Measurements from ENCODE around the gene CYP11A1. TPM values are rescaled to one million over a fixed set of nuclear protein-coding genes. Genes with fewer than 3 reads are reported as not detected.

CYP11A1 gene
- 1 to 10 TPM in 1 of 2 donors, under 1 TPM in 1; 0.29 to 1.8 TPM for total RNA-seq
- long read RNA-seq, partial matches to known transcripts, result 0 of 1 reads
- long read RNA-seq, other reads (novel, unspliced or antisense), result 1 of 1 reads

DNA sequence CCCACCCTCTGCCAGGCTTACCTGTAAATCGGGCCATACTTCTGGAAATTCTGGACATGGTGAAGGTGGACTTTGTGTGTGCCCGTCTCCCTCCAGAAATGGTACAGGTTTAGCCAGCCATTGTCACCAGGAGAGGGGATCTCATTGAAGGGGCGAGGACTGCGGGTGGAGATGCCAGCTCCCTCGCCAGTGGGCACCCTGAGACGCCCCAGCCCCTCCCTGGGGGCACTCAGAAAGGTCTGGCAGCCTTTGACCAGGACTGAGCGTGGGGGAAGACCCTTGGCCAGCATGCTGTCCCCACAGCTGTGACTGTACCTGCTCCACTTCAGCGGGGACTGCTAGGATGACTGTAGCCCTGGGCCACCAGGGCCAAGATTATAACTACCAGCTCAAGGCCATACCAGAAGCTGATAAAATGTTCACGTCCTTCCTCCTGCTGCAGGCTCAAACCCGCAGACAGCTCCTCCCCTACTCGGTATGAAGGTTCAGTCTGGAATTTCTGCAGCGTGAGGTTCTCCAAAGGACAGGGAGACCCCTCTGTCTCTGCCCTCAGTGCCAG is at the start of gene CYP11A1:
Gene CYP11A1 (minus strand): TSS at position 351 of the 559 bp plus-strand sequence. CDS start 61 bp downstream, at position 290.
- DNase-seq (no peak), ATAC-seq (no peak)
- intact Hi-C loops (cut with DNase I), result no loop called here

GRCh38 chr15:74417225-74417624 is 49.8 kb upstream of the CYP11A1 start:
- intact Hi-C loops (cut with DNase I), result no loop called here
- ATAC-seq (no peak), DNase-seq (no peak)

DNA sequence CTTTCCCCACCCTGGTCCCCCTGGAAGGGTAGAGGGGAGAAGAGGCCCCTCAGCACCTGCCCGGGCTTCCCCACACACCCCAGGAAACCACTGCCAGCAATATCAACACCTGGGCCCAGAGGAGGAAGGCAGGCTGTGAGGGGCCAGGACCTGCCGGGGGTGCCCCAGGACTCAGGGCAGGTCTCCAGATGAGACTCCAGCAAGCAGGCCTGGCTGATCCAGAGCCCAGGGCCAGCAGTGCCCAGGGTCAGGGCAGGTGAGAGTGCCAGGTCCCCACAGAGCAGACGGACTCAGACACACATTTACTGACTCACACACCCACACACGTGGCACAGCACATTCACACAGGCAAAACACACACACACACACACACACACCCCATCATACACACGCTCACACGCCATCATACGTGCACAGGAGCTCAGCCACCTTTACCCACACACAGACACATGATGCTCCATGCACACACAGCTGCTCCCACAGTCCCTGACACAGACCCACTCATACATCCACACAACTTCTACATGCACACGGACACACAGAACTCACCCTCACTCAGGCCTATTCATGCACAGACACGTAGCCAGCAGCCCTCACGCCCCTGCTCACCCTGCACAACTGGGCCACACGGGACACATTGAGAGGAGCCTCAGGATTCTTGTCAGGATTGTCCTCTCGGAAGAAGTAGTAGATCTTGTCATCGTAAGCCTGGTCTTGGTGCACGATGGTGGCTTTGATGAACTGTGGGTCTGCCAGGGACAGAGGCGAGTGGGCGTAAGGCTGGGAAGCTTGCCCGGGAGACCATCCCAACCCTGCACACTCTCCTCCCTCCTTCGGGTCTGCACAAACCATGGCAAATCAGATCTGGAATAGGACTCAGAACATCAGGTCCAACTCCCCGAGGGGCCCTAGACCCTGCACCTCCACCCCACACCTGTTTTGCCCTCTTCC is 48.8 kb upstream of the CYP11A1 start:
- DNase-seq (no peak), ATAC-seq (no peak)
- intact Hi-C loops (cut with DNase I), result no loop called here

- intact Hi-C loops (cut with DNase I), result no loop called here
- ATAC-seq (no peak), DNase-seq (no peak)
Observed at GRCh38 chr15:74414603-74415338, 47.3 kb upstream of the CYP11A1 start.

GRCh38 chr15:74414081-74414580 is 46.7 kb upstream of the CYP11A1 start:
- intact Hi-C loops (cut with DNase I), result no loop called here
- DNase-seq (no peak), ATAC-seq (no peak)

- ATAC-seq, result no peak
- no peak for DNase-seq
- intact Hi-C loops (cut with DNase I), result no loop called here
Observed at GRCh38 chr15:74413350-74414080, 46.1 kb upstream of the CYP11A1 start.

DNA sequence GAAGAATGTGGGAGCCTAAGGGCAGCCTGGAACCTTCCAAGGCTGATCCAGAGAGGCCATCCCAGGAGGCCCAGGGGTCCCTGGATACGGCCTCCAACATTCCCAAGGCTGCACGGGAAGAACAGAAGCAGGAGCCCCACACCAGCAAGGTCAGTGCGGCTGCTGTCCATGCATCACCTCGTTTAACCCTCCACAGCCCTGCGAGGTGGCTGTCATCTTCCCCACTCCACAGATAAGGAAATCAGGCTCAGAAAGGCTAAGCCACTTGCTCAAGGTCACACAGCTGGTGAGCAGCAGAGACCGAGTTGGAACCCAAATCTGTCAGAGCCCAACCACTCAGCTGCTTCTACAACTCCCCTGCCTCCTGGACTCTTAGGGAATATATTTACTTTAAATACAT is 44.7 kb upstream of the CYP11A1 start:
- ATAC-seq (no peak), DNase-seq (no peak)
- intact Hi-C loops (cut with DNase I), result no loop called here

DNA sequence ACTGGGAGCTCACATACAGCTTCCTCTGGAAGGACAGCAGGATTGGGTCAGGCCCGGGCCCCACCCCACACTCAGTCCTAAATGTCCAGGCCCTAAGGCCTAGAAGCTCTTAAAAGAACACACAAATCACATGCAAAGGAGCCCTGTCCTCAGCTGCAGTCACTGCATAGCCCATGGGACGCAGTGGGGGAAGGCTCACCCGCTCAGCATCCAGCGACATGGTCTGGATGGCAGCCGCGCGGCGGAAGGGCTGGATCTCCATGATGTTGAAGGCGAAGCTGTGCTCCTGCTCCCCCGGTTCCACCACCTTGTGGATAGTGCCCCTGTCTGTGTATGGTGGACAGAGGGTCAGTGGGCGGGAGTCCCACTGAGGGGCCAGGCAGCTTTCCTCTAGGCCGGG is 44.2 kb upstream of the CYP11A1 start:
- DNase-seq, result no peak

DNA sequence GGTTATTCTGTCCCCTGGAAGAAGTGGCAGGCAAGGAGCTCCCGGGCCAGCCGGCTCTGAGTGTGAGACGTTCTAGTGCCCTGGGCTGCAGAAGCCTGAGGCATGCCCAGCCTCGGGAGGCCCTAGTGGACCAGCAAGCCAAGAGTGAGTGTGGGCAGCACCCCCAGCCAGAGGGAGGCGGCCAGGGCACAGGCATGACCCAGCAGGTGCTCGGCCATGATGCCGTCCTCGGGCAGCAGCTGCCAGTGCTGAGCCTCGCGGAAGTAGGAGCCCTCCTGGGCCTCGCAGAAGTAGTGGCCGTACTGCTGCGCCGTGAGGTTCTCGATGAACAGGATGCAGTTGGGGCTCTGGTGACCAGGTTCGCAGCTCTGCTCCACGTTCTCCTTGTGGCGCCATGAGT is 43.1 kb upstream of the CYP11A1 start:
- no peak for DNase-seq
- intact Hi-C loops (cut with DNase I), result no loop called here
- ATAC-seq, result no peak

More for the DNA sequence above, 44.2 kb upstream of the CYP11A1 start:
- intact Hi-C loops (cut with DNase I), result no loop called here
- ATAC-seq, result no peak

GRCh38 chr15:74409225-74409624 is 41.8 kb upstream of the CYP11A1 start:
- intact Hi-C loops (cut with DNase I), result no loop called here
- no peak for ATAC-seq

DNA sequence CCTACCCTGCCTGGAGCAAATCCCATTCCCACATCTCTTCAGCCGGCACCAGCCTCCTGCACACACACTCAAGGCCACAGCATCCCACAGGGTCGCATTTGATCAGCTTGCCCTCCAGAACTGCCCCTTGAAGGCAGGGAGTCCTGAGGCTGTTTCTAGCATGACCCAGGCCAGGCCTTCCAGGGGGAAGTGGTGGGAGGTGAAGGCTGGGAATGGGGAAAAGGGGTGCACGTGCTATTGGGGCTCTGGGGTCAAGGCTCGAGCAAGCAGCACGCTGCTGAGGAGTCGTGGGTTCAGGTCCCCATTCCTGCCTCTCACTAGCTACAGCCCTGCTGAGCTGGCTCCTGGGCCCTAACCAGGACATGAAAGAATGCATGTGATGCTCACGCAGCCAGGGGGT is 41.4 kb upstream of the CYP11A1 start:
- no peak for ATAC-seq
- no peak for DNase-seq
- intact Hi-C loops (cut with DNase I), result no loop called here

More at GRCh38 chr15:74409225-74409624, 41.8 kb upstream of the CYP11A1 start:
- DNase-seq, result no peak

DNA sequence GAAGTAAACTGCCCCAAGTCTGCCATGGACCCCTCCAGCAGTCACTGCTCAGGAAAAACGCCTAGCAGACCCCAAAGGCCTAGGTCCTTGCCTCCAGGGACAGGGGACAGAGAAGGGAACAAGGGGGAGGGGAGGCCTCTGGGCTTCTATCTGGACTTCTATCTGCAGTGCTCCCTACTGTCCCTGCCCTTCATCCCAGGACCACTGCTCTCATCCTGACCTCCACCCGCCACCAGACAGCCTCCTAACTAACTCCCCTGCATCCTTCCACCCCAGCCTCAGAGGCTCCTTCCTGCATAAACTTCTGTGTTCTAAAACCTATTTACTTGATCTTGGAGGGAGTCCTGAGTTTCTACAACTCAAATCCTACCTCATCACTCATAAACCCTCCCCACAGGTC is 40.9 kb upstream of the CYP11A1 start:
- intact Hi-C loops (cut with DNase I), result no loop called here
- ATAC-seq, result no peak
- DNase-seq, result no peak

DNA sequence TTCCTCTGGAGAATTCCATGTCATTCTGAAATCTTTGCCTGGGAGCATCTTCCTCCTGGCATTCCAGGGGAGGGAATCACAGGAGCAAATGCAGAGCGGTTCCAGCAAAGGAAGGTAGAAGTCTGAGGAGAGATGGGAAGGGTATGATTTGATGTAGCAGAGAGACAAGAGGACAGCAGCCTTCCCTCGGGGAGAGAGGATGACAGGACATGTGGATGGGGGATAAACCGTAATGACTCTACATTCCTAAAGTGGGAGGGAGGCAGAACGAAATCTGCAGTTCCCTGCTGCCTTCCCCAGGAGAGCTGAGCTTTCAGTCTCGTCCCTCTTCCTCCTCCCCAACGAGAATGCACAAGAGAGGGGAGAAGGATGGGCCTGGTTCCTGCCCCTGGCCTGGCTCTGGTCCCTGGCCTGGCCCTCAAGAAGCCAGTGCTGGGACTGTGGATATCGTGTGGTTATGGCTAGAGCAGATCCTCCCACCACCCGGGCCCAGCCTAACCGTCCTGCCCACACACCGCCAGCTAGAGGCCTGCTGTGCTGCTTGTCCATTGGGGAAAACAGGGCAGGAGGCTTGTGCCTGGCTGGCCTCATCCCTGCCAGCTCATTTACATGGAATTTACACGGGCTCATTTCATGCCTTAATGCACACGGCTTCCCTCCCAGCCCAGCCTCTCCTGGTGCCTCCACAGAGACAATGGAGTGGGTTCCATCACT is 39.7 kb upstream of the CYP11A1 start:
- intact Hi-C loops (cut with DNase I), result no loop called here
- ATAC-seq (peak in 1 of 2 donors; percentile 86), DNase-seq (no peak)

GRCh38 chr15:74406517-74406916 is 39.1 kb upstream of the CYP11A1 start:
- DNase-seq, result no peak
- no peak for ATAC-seq
- intact Hi-C loops (cut with DNase I), result no loop called here

GRCh38 chr15:74405823-74406222 is 38.4 kb upstream of the CYP11A1 start:
- ATAC-seq (no peak), DNase-seq (no peak)
- intact Hi-C loops (cut with DNase I), result no loop called here

DNA sequence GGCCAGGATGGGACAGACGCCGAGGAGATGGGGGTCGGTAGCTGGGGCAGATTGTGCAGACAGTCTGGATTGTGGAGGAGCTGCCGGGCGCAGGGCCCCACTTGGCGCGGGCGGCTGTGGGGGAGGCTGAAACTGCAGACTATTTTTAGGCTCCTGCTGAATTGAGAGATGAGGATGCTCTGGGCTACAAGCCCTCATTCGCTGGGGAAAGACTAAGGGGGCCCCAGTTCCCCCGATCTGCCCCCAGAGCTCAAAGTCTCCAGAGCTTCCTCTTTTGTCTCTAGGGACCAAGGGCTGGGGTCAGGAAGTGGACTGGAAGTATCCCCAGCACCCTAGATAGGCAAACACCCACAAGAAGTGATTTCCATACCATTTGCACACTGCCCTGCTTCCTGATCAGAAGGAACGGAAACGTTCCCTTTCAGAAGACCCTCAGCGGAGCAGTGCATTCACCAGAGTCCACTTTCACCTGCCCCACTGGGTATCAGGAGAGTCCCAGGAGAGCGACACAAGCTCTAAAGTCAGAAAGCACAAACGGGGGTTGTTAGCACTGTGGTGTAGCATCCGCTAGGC is 36.6 kb upstream of the CYP11A1 start:
- ATAC-seq, result peak in 1 of 2 donors; percentile 73
- intact Hi-C loops (cut with DNase I), result no loop called here
- no peak for DNase-seq

GRCh38 chr15:74403588-74403919 is 36.1 kb upstream of the CYP11A1 start:
- ATAC-seq (no peak), DNase-seq (no peak)
- intact Hi-C loops (cut with DNase I), result no loop called here

Measured in left cardiac atrium (tissue), 4 donors.